Testis (tissue), 3 donors: Measurements from ENCODE around the gene ZNF830. TPM values are rescaled to one million over a fixed set of nuclear protein-coding genes. Genes with fewer than 3 reads are reported as not detected.
"Not testable (repeated sequence)": the region's sequence is repeated elsewhere in the genome, so short reads cannot be mapped to it uniquely, and the experiment has no call there.

Experiments used
- DNase-seq: peaks from one replicate; pipeline ENCODE4 v3.0.0-alpha.2; 2019
- H3K27ac ChIP-seq, 2 donors: fragments of 200-600 bp; sonication (generic); one replicate each; pipeline ENCODE4 v1.5.1; 2019
- H3K27me3 ChIP-seq: fragments of 200-600 bp; sonication (generic); one replicate; pipeline ENCODE4 v1.5.1; 2019
- H3K36me3 ChIP-seq: fragments of 200-600 bp; sonication (generic); one replicate; pipeline ENCODE4 v1.5.1; 2017; ENCODE audit warnings: low read depth; ENCODE audit errors: missing control alignments
- H3K4me1 ChIP-seq: fragments of 200-600 bp; sonication (generic); one replicate; pipeline ENCODE4 v1.5.1; 2019
- H3K4me3 ChIP-seq, 2 donors: fragments of 200-600 bp; sonication (generic); one replicate each; pipeline ENCODE4 v1.5.1; 2017 to 2019
- H3K9me3 ChIP-seq: fragments of 200-600 bp; sonication (generic); one replicate; pipeline ENCODE4 v1.5.1; 2017
- POLR2A ChIP-seq: fragments of 450-650 bp; IDR thresholded peaks from one replicate; pipeline ENCODE4 v1.6.1; 2017; ENCODE audit warnings: antibody characterized with exemption, mild to moderate bottlenecking, moderate library complexity
- WGBS, 2 donors: methylation state at CpG; one replicate each; pipeline ENCODE4 v1.1.5; 2018; 5-methylcytosine and 5-hydroxymethylcytosine counted together
- intact Hi-C: fragments of 100-400 bp; cut with DNase I; formaldehyde crosslinking; loops from one replicate; pipeline ENCODE4 v1.15.1; 2023; ENCODE audit warnings: low total_unique reads
- polyA plus RNA-seq: library from polyadenylated mRNA; stranded (reverse); fragments of 350-450 nt; fragmentation: Illumina TruSeq; extraction: RNeasy Lipid Tissue Mini Kit (QIAGEN cat#74804); gene quantifications from one replicate; pipeline ENCODE4 v1.2.3, GENCODE V29; 2014; ENCODE audit warnings: low read depth, low replicate concordance; ENCODE audit not compliant: insufficient read depth
- total RNA-seq, 2 donors: library from RNA; depleted of rRNA; stranded (reverse); fragments of >200 nt; gene quantifications; one replicate each; pipeline ENCODE4 v1.2.3, GENCODE V29; 2016
- TF ChIP-seq, protein P1 (sequence below), 3 experiments: fragments of 450-650 bp in 2 of 3; fragments of 200-600 bp in 1 of 3; sonication (generic) in 1 of 3; IDR thresholded peaks; one replicate each; pipeline ENCODE4 v1.5.1; 2016 to 2019; ENCODE audit warnings: antibody characterized with exemption in 3 of 3, mild to moderate bottlenecking in 2 of 3, moderate library complexity in 1 of 3

The ZNF830 gene
- total and polyA plus RNA-seq, 3 donors from 2014 or later = 20.2 to 21.6 (median 20.6) TPM

DNA sequence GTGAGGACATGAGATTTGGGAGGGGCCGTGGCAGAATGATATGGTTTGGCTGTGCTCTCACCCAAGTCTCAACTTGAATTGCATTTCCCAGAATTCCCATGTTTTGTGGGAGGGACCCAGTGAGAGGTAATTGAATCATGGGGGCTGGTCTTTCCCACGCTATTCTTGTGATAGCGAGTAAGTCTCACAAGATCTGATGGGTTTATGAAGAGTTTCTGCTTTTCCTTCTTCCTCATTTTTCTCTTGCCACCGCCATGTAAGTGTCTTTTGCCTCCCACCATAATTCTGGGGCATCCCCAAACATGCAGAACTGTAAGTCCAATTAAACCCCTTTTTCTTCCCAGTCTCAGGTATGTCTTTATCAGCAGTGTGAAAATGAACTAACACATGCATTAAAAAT is 40.7 kb upstream of the ZNF830 start:
- 83 to 93% methylated on average over 4 of the region's 4 CpGs for WGBS, 2 donors
- Histone ChIP-seq H3K9me3 (no peaks in the 10 kb centered on the region), H3K4me3 (no peak overlapping the region), H3K27me3 (no peaks in the 10 kb centered on the region), H3K4me1 (no peaks in the 10 kb centered on the region), H3K27ac (no peak overlapping the region), H3K36me3 (no peaks in the 10 kb centered on the region)
- no peak for DNase-seq
- intact Hi-C loops = no loop called here
- TF ChIP-seq, protein P1, sequence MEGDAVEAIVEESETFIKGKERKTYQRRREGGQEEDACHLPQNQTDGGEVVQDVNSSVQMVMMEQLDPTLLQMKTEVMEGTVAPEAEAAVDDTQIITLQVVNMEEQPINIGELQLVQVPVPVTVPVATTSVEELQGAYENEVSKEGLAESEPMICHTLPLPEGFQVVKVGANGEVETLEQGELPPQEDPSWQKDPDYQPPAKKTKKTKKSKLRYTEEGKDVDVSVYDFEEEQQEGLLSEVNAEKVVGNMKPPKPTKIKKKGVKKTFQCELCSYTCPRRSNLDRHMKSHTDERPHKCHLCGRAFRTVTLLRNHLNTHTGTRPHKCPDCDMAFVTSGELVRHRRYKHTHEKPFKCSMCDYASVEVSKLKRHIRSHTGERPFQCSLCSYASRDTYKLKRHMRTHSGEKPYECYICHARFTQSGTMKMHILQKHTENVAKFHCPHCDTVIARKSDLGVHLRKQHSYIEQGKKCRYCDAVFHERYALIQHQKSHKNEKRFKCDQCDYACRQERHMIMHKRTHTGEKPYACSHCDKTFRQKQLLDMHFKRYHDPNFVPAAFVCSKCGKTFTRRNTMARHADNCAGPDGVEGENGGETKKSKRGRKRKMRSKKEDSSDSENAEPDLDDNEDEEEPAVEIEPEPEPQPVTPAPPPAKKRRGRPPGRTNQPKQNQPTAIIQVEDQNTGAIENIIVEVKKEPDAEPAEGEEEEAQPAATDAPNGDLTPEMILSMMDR (IDR thresholded peaks at IDR 0.05) = no peak
- no peak for TF ChIP-seq POLR2A

GRCh38 chr17:34926661-34927060 is 34.7 kb upstream of the ZNF830 start:
- intact Hi-C loops = no loop called here

GRCh38 chr17:34930283-34930682 is 31.1 kb upstream of the ZNF830 start:
- no peak overlapping the region for H3K27ac ChIP-seq
- H3K9me3 ChIP-seq = no peaks in the 10 kb centered on the region
- DNase-seq = no peak
- H3K27me3 ChIP-seq = no peaks in the 10 kb centered on the region
- intact Hi-C loops = no loop called here
- H3K4me1 ChIP-seq = no peaks in the 10 kb centered on the region
- no peaks in the 10 kb centered on the region for H3K36me3 ChIP-seq
- no peak overlapping the region for H3K4me3 ChIP-seq
- TF ChIP-seq POLR2A = no peak
- TF ChIP-seq, protein P1 (IDR thresholded peaks at IDR 0.05) = no peak

More at GRCh38 chr17:34926661-34927060, 34.7 kb upstream of the ZNF830 start:
- WGBS, 2 donors = 94 to 95% methylated on average over 3 of the region's 3 CpGs
- Histone ChIP-seq H3K36me3 (no peaks in the 10 kb centered on the region), H3K4me1 (no peaks in the 10 kb centered on the region), H3K27me3 (no peaks in the 10 kb centered on the region), H3K9me3 (no peaks in the 10 kb centered on the region), H3K4me3 (no peak overlapping the region), H3K27ac (no peak overlapping the region)
- DNase-seq = no peak
- TF ChIP-seq, protein P1 (IDR thresholded peaks at IDR 0.05) = no peak
- TF ChIP-seq POLR2A = no peak

- H3K4me1 ChIP-seq, H3K9me3 ChIP-seq, H3K27ac ChIP-seq, DNase-seq, H3K36me3 ChIP-seq, H3K4me3 ChIP-seq, intact Hi-C loops, H3K27me3 ChIP-seq: not testable (repeated sequence)
- WGBS, 2 donors = 80 to 99% methylated on average over 4 of the region's 4 CpGs
These were observed 10.6 kb upstream of the ZNF830 start for GRCh38 chr17:34950780-34951179.

- TF ChIP-seq, protein P1 (IDR thresholded peaks at IDR 0.05) = no peak
- TF ChIP-seq POLR2A = no peak
- WGBS, 2 donors = 60 to 84% methylated on average over 1 of the region's 1 CpG
- no peak overlapping the region for H3K27ac ChIP-seq
- intact Hi-C loops = no loop called here
- peaks cover 16% of the 10 kb centered on the region for H3K4me1 ChIP-seq
- no peaks in the 10 kb centered on the region for H3K36me3 ChIP-seq
- no peaks in the 10 kb centered on the region for H3K9me3 ChIP-seq
- DNase-seq = no peak
- no peak overlapping the region for H3K4me3 ChIP-seq
- H3K27me3 ChIP-seq = no peaks in the 10 kb centered on the region
These were observed 2.9 kb upstream of the ZNF830 start for GRCh38 chr17:34958438-34958837.
